ENCODE results near the gene PTPRF.

The PTPRF gene

DNA sequence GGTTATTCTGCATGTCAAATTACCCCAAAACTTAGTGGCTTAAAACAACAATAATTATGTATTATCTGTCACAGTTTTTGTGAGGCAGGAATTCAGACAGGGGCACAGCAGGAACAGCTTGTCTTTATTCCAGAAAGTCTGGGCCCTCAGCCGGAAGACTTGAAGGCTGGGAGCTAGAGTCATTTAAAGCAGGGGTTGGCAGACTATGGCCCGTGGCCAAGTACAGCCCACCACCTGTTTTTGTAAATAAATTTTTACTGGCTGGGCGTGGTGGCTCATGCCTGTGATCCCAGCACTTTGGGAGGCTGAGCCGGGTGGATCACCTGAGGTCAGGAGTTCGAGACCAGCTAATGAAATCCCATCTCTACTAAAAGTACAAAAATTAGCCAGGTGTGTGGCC, 79.7 kb downstream of the PTPRF start:
- DNase-seq (ENCODE audit: low spot score), result no peak

GRCh38 chr1:43611950-43612349, 81.3 kb downstream of the PTPRF start:
- TF ChIP-seq CTCF (IDR thresholded peaks at IDR 0.05; ENCODE audit: extremely low read depth, missing control alignments), result no peak
- no peak for DNase-seq (ENCODE audit: low spot score)

More for the DNA sequence above, 79.7 kb downstream of the PTPRF start:
- no peak for TF ChIP-seq CTCF (IDR thresholded peaks at IDR 0.05; ENCODE audit: extremely low read depth, missing control alignments)

- no peak for TF ChIP-seq CTCF (IDR thresholded peaks at IDR 0.05; ENCODE audit: extremely low read depth, missing control alignments)
- DNase-seq (ENCODE audit: low spot score), result no peak
Observed at GRCh38 chr1:43612406-43612805, 81.7 kb downstream of the PTPRF start.

DNA sequence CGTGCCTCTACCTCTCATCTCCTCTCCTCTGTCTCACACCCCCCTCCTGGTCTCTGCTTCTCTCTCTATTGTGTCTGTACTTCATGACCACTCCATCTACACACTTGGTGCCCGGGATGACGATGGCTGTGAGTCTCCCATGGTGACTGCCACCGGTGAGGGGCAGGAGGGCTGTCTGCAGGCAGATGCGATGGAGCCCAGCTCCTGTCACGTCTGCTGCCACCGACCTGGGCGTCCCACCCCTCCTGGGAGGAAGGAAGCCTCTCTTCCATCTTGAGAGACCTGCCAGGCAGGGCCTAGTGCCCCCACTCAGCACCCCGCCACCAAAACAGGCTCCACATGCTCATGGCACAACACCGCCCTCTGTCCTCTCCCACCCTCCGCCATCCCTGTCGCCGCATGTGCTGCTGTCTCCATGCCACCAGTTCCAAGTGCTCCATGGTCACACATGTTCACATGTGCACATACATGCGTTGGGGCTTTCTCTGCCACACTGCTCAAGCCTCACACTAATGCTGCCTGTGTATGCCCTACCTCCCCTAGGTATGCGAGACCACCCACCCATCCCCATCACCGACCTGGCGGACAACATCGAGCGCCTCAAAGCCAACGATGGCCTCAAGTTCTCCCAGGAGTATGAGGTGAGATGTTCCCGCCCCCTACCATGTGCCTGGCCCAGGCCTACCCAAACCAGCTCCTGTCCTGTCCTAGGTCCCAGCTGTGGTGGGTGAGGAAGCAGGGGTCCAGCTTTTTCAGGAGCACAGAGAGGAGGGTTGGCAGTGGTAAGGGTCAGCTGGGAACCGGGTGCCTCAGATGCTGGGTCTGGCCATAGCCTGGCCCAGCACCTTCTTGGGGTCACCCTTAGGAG, 82.6 kb downstream of the PTPRF start:
- DNase-seq (ENCODE audit: low spot score), result no peak
- no peak for TF ChIP-seq CTCF (IDR thresholded peaks at IDR 0.05; ENCODE audit: extremely low read depth, missing control alignments)

DNA sequence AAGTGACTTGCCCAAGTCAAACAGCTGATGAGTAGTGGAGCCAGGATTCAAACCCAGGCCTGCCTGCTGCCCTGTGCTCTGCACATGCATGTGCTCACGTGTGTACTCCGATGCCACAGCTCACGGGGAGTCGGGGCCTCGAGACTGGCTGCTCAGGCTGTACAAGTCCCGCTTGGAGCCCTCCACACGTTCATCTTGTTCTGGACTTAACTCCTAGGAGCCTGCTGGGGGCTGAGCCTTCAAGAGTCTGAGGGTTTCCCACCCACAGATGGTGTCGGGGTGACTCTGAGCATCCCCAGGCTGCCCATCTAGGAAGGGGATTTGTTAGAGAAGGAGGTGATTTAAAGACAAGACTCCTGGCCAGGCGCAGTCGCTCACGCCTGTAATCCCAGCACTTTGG, 83.5 kb downstream of the PTPRF start:
- no peak for DNase-seq (ENCODE audit: low spot score)
- TF ChIP-seq CTCF (IDR thresholded peaks at IDR 0.05; ENCODE audit: extremely low read depth, missing control alignments), result no peak

DNA sequence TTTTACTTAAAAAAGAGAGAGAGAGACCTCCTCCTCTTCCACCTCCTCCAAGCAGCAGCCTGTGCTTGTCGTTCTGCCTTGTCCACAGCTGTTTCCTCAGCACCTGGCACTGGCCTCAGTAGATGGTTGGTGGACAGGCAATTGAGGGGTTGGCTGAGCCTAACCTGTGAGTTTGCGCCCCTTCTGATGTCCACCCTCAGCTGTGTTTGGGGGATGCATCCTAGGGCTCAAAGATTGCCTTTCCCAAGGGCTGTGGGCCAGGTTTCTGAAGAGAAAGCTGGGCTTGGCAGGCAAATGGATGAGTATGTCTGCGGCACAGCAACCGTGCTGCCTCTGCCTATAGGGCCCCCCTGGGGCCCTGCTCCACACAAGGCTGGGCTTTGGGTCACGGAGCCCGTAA, 84.2 kb downstream of the PTPRF start:
- DNase-seq (ENCODE audit: low spot score), result no peak
- no peak for TF ChIP-seq CTCF (IDR thresholded peaks at IDR 0.05; ENCODE audit: extremely low read depth, missing control alignments)

DNA sequence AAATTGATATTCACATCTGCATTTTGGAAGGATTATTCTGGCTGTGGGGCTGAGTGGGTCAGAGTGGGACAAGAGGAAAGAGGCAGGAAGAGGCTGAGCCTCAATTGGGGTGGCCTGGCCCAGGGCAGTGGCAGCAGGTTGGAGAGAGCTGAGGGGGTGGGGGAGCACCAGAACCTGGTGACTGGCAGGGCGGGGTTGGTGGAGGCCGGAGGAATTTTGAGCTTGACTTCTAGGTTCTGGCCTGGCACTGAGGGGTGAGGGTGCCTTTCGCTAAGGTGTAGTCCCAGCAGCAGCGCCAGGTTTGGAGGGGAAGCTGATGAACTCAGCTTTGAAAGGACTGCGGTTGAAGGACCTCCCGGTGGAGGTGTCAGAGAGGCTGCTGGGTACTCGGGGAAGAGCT, 85.7 kb downstream of the PTPRF start:
- TF ChIP-seq CTCF (IDR thresholded peaks at IDR 0.05; ENCODE audit: extremely low read depth, missing control alignments), result no peak
- DNase-seq (ENCODE audit: low spot score), result no peak

Data from GM20000 (cell line).